GM19035 (cell line): Measurements from ENCODE around the gene ARFGEF2.
"Not testable (repeated sequence)": the region's sequence is repeated elsewhere in the genome, so short reads cannot be mapped to it uniquely, and the experiment has no call there.

ENCODE experiments used
- ATAC-seq: cut with Tn5 transposase; IDR thresholded peaks from one replicate; pipeline ENCODE4 v1.9.1; 2021; ENCODE audit not compliant: unreplicated experiment

The ARFGEF2 gene

GRCh38 chr20:48990467-48990866 is 69.0 kb downstream of the ARFGEF2 start:
- ATAC-seq: no peak

DNA sequence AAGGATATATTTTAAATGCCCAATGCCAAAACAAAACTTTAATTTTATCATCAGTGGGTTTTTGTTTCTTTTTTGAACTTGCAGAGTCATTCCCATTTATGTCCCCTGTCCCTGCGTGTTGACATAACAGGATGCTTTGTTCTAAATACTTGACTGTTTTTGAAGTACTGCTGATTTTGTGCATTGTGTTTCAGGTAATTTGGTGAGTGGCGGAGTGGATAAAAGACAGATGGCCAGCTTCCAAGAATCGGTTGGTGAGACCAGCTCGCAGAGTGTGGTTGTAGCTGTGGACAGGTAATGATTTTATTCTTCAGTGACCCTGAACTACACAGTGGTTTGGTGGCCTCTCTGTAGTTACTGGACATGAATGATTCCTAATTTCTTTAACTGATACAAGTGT is 74.1 kb downstream of the ARFGEF2 start:
- no peak for ATAC-seq

GRCh38 chr20:48999890-49000870 is 78.7 kb downstream of the ARFGEF2 start:
- ATAC-seq: no peak

DNA sequence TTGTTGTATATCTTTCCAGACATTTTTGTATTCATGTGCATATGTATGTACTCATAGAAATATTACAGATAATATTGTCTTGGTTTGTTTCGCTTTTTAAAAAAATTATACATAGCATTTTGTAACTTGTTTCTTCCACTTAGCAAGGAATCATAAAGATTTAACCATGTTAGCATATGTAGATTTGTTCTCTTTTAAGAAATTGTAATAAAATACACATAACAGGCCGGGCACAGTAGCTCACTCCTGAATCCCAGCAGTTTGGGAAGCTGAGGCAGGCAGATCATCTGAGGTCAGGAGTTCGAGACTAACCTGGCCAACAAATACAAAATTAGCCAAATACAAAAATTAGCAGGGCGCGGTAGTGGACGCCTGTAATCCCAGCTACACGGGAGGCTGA is 80.2 kb downstream of the ARFGEF2 start:
- ATAC-seq: no peak

GRCh38 chr20:49006446-49006980 is 85.0 kb downstream of the ARFGEF2 start:
- ATAC-seq: no peak

DNA sequence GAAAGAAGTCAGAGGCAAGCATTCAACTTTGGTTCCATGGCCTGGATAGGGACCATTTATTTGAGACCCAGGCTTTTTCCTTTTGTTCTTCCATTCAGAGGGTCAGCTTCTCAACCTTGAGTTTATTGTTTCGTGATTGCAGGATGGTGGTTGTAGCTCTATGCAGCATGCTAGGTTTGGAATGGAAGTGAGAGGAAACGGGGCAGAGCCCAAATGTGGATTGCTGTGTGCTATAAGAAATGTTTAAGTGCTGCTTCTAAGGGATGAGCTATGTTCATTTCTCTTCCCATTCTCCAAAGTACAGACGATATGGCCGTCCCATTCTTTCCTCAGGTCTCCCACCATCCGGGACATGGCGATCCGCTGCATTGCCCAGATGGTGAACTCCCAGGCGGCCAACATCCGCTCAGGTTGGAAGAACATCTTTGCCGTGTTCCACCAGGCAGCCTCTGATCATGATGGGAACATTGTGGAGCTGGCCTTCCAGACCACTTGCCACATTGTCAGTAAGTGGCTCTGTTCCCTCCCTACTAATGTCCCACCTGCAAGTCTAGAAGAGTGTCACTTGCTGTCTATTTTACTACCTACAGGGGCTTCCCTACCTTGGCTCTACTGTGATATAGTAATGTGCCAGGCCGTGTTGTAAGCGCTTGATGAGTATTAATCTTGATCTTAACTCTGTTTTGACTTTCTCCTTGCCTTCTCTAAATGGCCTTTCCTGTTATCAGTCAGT is 88.6 kb downstream of the ARFGEF2 start:
- ATAC-seq: no peak

DNA sequence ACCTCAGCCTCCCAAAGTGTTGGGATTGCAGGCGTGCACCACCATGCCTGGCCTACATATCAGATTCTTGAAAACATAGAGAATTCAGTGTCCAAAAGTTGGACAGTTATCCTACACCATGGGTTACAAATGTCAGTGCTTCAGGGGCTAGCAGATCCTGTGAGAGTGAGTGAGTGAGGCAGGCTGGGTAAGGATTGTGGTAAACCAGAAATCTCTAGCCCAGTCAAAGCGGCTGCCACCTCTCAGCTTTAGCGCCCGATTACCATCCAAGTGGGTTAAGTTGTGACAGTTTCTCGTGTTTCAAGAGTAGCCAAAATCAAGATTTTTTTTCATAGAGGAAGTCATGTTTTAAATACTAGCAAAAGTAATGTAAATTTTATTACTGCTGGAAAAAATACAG is 102.7 kb downstream of the ARFGEF2 start:
- no peak for ATAC-seq

- not testable (repeated sequence) for ATAC-seq
Observed at GRCh38 chr20:49028177-49028576, 106.7 kb downstream of the ARFGEF2 start.

- ATAC-seq: no peak
Observed at GRCh38 chr20:49028684-49029083, 107.2 kb downstream of the ARFGEF2 start.

DNA sequence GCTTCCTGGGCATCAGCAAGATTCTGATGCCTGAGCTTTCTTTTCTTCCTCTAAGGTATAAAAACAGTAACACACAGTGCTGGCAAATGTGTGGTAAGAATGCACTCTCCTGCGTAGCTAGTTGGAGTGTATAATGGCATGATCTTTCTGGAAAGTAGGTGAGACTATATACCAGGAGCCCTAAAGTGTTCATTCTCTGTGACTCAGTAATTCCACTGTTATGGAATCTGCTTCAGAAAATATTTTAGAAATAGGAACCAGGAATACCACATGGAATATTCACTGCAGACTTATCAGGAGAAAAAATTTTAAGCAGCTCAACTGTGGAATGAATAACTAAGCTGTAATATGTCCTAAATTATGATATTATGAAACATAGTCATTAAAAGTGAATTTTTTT is 107.7 kb downstream of the ARFGEF2 start:
- ATAC-seq: no peak

GRCh38 chr20:49030954-49031619 is 109.6 kb downstream of the ARFGEF2 start:
- ATAC-seq: no peak

- no peak for ATAC-seq
Observed at GRCh38 chr20:49032455-49032854, 110.9 kb downstream of the ARFGEF2 start.

DNA sequence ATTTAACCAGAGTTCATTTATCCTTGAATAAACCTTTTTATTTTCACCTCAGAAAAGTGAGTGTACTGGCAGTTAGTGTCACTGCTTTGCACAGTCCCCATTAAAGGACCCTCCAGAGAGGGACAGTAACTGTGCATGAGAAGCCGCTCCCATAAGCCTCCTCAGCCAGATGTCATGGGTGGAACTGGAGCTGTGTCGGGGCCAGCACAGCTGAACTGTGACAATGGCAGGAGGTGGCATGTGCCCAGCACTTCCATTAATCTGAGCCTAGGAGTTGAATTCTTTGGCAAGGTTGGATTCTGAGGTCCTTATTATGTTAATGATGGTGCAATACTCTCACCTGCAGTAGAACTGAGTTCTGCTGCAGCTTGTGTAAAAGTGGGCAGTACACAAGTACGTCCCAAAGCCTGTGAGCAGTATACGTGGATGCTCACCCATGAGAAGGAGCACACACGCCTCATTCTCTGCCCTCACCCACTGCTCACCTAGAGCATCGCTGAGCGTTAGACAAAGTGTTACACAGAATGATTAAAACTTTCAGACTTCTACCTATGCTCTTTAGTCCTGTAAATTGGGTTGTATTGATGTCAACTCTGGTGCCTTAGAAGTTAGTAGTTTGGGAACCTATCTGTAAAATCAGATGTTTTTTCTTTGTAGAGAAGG is 112.7 kb downstream of the ARFGEF2 start:
- no peak for ATAC-seq

DNA sequence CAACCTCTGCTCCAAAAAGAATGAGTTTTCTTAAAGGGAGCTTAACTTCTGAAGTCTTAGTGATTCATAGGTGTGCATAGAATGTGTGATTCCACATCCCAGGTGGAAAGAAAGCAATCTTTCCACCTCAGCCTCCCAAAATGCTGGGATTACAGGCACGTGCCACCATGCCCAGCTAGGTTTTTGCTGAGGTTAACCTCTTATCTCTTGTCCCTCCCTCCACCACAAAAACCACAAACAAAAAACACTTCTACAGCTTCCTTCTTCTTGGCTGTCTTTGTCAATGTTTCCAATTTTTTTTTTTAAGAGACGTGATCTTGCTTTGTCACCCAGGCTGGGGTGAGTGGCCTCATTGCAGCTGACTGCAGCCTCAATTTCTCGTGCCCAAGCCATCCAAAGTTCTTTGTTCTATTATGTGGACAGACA is 116.5 kb downstream of the ARFGEF2 start:
- ATAC-seq: no peak

- no peak for ATAC-seq
Observed at GRCh38 chr20:49039854-49040253, 118.3 kb downstream of the ARFGEF2 start.

DNA sequence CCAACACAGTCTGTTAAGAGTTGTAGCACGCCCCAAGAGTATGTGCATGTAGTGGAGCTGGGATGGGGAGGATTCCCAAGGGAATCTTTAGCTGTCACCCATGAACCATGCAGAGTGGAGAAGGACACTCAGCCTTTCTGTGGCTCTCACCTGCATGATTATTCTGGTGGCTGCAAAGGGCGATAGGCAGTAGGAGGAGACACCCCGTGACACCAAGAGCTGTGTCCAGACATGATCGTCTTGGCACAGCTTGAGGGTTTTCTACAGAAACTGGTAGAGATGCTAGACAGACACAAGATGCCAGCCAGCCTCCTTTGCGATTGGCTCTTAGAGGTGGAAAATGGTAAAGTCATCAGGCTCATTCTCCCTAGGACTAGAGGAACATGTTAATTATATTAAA is 121.5 kb downstream of the ARFGEF2 start:
- ATAC-seq: no peak

DNA sequence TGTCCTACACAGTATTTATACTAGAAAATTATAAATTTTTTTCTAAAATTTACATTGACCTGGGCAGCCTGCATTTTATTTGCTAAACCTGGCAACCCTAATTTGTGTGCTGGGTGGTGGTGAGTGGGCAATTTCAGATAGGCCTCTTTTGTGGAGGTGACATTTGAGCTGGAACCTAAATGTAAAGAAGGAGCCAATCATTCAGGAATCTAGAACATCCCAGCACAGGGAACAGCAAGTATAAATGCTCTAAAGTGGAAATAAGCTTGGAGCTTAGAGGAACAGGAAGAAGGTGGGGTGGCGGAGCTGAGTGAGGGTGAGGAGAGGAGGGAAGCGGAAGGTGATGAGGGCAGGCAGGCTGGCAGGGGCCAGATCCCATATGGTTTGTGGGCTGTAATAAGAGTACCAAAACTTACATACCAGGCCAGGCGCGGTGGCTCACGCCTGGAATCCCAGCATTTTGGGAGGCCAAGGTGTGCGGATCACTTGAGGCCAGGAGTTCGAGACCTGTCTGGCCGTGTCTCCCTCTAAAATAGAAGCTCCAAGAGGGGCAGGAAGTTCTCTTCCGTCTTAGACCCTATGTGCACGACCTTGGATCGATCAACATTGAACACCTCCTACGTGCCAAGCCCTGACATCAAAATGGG is 124.1 kb downstream of the ARFGEF2 start:
- ATAC-seq: peak; percentile 1

- ATAC-seq: peak; percentile 86
Observed at GRCh38 chr20:49046087-49046900, 124.8 kb downstream of the ARFGEF2 start, which contains the start of gene CSE1L. Gene CSE1L (plus strand): TSS chr20:49046312. CDS start chr20:49058464, 12,152 bp downstream.

DNA sequence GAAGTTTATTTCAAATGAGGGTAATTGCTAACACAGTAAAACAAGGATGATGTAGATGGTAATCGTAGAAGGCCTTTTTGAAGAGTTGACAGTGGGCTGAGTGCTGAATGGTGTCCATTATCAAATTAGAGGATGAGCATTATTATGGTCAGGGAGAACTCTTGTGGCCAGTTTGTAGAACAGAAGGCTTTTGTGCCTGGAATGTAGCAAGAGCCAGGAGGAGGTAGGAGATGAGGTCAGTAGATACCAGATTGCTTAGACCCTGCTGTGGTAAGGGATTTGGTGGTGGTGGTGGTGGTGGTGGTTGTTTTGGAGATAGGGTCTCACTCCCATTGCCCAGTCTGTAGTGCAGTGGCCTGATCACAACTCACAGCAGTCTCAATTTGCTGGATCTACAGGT is 130.8 kb downstream of the ARFGEF2 start:
- no peak for ATAC-seq
